ENCODE data around the gene SLC44A1.

DNA sequence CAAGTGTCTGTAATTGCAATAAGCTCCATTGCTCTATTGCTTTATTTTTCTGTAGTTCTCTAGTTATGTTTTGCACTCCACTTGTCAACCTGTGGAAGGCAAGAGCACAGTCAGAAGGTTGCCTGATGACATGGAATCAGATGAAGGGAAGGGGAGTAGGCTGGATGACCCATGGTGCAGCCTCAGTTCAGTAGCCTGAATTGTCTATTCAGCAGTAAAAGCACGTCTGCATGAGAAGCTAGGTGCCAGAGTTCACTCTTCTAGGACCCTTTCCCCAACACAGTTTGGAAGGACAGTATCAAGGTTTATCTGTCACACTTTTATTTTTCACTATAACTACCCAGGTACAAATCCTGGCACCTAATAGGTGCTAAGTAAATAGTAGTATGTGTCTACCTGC lies 39.3 kb downstream of the SLC44A1 start:
- no peak for TF ChIP-seq PATZ1 (CRISPR knock-in tag; IDR thresholded peaks at IDR 0.05; ENCODE audit: borderline replicate concordance)
- TF ChIP-seq TOX (CRISPR knock-in tag; IDR thresholded peaks at IDR 0.05; ENCODE audit: borderline replicate concordance), result no peak
- no peak for TF ChIP-seq CSDC2 (CRISPR knock-in tag; IDR thresholded peaks at IDR 0.05)
- no peak for TF ChIP-seq ZNF565 (CRISPR knock-in tag; conservative IDR thresholded peaks at IDR 0.05; ENCODE audit: low read depth)
- TF ChIP-seq, protein P1, sequence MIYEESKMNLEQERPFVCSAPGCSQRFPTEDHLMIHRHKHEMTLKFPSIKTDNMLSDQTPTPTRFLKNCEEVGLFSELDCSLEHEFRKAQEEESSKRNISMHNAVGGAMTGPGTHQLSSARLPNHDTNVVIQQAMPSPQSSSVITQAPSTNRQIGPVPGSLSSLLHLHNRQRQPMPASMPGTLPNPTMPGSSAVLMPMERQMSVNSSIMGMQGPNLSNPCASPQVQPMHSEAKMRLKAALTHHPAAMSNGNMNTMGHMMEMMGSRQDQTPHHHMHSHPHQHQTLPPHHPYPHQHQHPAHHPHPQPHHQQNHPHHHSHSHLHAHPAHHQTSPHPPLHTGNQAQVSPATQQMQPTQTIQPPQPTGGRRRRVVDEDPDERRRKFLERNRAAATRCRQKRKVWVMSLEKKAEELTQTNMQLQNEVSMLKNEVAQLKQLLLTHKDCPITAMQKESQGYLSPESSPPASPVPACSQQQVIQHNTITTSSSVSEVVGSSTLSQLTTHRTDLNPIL (CRISPR knock-in tag; IDR thresholded peaks at IDR 0.05; ENCODE audit: low read depth), result no peak
- TF ChIP-seq ZFP30 (CRISPR knock-in tag; IDR thresholded peaks at IDR 0.05), result no peak
- TF ChIP-seq RARB (CRISPR knock-in tag; IDR thresholded peaks at IDR 0.05), result no peak
- TF ChIP-seq ISL1 (CRISPR knock-in tag; IDR thresholded peaks at IDR 0.05), result no peak
- TF ChIP-seq, protein P2, sequence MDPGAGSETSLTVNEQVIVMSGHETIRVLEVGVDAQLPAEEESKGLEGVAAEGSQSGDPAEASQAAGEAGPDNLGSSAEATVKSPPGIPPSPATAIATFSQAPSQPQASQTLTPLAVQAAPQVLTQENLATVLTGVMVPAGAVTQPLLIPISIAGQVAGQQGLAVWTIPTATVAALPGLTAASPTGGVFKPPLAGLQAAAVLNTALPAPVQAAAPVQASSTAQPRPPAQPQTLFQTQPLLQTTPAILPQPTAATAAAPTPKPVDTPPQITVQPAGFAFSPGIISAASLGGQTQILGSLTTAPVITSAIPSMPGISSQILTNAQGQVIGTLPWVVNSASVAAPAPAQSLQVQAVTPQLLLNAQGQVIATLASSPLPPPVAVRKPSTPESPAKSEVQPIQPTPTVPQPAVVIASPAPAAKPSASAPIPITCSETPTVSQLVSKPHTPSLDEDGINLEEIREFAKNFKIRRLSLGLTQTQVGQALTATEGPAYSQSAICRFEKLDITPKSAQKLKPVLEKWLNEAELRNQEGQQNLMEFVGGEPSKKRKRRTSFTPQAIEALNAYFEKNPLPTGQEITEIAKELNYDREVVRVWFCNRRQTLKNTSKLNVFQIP (CRISPR knock-in tag; IDR thresholded peaks at IDR 0.05; ENCODE audit: borderline replicate concordance, low read depth), result no peak
- TF ChIP-seq ARNTL (CRISPR knock-in tag; IDR thresholded peaks at IDR 0.05; ENCODE audit: borderline replicate concordance, low read depth), result no peak

Measured in SK-N-SH treated with all-trans-retinoic acid at 6 μM for 48 hours (cell line).